Right lobe of liver (tissue), 4 donors: ENCODE data around the gene ZNF48.

Source experiments
- POLR2A ChIP-seq: fragments of 450-650 bp; IDR thresholded peaks from one replicate; pipeline ENCODE4 v1.6.1; 2017; ENCODE audit warnings: antibody characterized with exemption, mild to moderate bottlenecking
- TF ChIP-seq, protein P1 (sequence below), 4 donors: fragments of 200-600 bp in 3 of 4; fragments of 450-650 bp in 1 of 4; IDR thresholded peaks; one replicate each; pipeline versions ENCODE4 v1.5.1 to v1.8.0; 2016 to 2022; ENCODE audit warnings: antibody characterized with exemption in 4 of 4, mild to moderate bottlenecking in 2 of 4
- donor health status: DM: no; HTN: no; CAD: no.
- donor health status: DM: no; HTN: no; CAD: no.
- donor health status: DM: no; HTN: yes; CAD: no.

DNA sequence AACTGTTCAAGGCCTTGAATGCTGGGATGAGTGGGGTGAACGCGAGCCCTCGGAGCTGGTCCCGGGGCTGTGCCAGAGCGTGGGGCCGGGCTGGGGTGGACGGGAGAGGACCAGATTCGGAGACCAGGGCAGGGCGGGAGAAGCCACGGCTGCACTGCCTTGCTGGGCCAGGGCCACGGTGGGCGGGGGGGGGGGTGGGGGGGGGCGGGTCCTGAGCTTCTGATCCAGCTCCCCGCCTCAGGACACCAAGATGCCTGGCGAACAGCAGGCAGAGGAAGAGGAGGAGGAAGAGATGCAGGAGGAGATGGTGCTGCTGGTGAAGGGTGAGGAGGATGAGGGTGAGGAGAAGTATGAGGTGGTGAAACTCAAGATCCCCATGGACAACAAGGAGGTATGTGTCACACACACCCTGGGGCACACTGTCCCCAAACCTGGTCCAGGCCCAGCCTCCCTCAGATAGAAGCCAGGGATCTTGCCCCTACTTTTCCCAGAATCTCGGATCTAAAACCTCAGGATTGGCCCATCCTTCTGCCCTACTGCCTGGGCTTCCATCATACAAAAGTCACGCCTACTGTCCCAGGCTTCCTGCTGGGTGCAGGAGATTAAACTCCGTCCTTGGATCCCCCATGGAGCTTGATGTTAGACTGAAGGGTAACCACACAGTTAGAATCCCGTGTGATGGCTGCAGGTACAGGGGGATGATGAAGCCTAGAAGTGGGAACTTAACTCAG is 12.7 kb downstream of the ZNF48 start:
- TF ChIP-seq, protein P1, sequence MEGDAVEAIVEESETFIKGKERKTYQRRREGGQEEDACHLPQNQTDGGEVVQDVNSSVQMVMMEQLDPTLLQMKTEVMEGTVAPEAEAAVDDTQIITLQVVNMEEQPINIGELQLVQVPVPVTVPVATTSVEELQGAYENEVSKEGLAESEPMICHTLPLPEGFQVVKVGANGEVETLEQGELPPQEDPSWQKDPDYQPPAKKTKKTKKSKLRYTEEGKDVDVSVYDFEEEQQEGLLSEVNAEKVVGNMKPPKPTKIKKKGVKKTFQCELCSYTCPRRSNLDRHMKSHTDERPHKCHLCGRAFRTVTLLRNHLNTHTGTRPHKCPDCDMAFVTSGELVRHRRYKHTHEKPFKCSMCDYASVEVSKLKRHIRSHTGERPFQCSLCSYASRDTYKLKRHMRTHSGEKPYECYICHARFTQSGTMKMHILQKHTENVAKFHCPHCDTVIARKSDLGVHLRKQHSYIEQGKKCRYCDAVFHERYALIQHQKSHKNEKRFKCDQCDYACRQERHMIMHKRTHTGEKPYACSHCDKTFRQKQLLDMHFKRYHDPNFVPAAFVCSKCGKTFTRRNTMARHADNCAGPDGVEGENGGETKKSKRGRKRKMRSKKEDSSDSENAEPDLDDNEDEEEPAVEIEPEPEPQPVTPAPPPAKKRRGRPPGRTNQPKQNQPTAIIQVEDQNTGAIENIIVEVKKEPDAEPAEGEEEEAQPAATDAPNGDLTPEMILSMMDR (IDR thresholded peaks at IDR 0.05): no peak
- no peak for TF ChIP-seq POLR2A
